SK-N-SH (cell line): ENCODE data around the gene ZIC5. TPM values are rescaled to one million over a fixed set of nuclear protein-coding genes. Genes with fewer than 3 reads are reported as not detected.

Source experiments
- CTCF ChIA-PET: fragments of 300-600, 350-600 bp; formaldehyde crosslinking; extraction: SDS; loops from one replicate; lab custom pipeline; 2021; lab: Yijun Ruan, JAX
- POLR2A ChIA-PET: fragments of 350-600 bp; sonication (Branson Sonifier 250); formaldehyde crosslinking; extraction: SDS; loops from one replicate; lab custom pipeline; 2020; ENCODE audit warnings: antibody characterized with exemption, inconsistent platforms; lab: Yijun Ruan, JAX
- DNase-seq: peaks from one replicate; pipeline ENCODE4 v3.0.0; 2012
- H2AFZ ChIP-seq: fragments of 200-600 bp; sonication (generic); 2 replicates; pipeline ENCODE4 v1.8.1; 2016; ENCODE audit warnings: antibody characterized with exemption, mild to moderate bottlenecking, low read depth
- H3F3A ChIP-seq: fragments of 200-600 bp; sonication (generic); replicated peaks from 2 replicates; pipeline ENCODE3; 2016; ENCODE audit warnings: antibody characterized with exemption, mild to moderate bottlenecking; ENCODE audit not compliant: insufficient read depth
- H3K27ac ChIP-seq, 2 experiments: fragments of 200-500 bp in 1 of 2; fragments of 200-600 bp in 1 of 2; sonication (Bioruptor generic) in 1 of 2; sonication (generic), shearing (Covaris generic) in 1 of 2; 2 replicates each; pipeline versions ENCODE4 v1.5.1 to v1.6.1; 2014 to 2016; ENCODE audit warnings: low read depth in 2 of 2, inconsistent platforms in 1 of 2, low read length in 1 of 2, mild to moderate bottlenecking in 1 of 2, mixed read lengths in 1 of 2
- H3K27me3 ChIP-seq: fragments of 200-600 bp; sonication (generic), shearing (Covaris generic); 2 replicates; pipeline ENCODE4 v1.6.1; 2016; ENCODE audit warnings: mixed run types; ENCODE audit not compliant: insufficient read depth
- H3K36me3 ChIP-seq, 2 experiments: fragments of 200-500 bp in 1 of 2; fragments of 200-600 bp in 1 of 2; sonication (Bioruptor generic) in 1 of 2; sonication (generic) in 1 of 2; replicated peaks in 1 of 2; 2 replicates each; pipeline versions ENCODE3 to v1.5.1; 2014 to 2016; ENCODE audit warnings: low read length in 1 of 2, mild to moderate bottlenecking in 1 of 2; ENCODE audit not compliant: insufficient read depth in 2 of 2, control insufficient read depth in 1 of 2
- H3K4me1 ChIP-seq, 2 experiments: fragments of 200-500 bp in 1 of 2; fragments of 200-600 bp in 1 of 2; sonication (Bioruptor generic) in 1 of 2; sonication (generic), shearing (Covaris generic) in 1 of 2; 2 replicates each; pipeline versions ENCODE4 v1.5.1 to v1.6.1; 2014 to 2016; ENCODE audit warnings: low read depth in 1 of 2, low read length in 1 of 2, mixed run types in 1 of 2; ENCODE audit not compliant: insufficient read depth in 2 of 2, control insufficient read depth in 1 of 2
- H3K4me2 ChIP-seq: fragments of 200-600 bp; sonication (generic), shearing (Covaris generic); 2 replicates; pipeline ENCODE4 v1.6.1; 2017; ENCODE audit warnings: mixed run types
- H3K4me3 ChIP-seq, 2 experiments: fragments of 200-500 bp in 1 of 2; fragments of 200-600 bp in 1 of 2; sonication (Bioruptor generic) in 1 of 2; sonication (generic), shearing (Covaris generic) in 1 of 2; 2 replicates each; pipeline versions ENCODE4 v1.5.1 to v1.8.1; 2014 to 2016; ENCODE audit warnings: low read depth in 2 of 2, inconsistent platforms in 1 of 2, low read length in 1 of 2, mild to moderate bottlenecking in 1 of 2, mixed read lengths in 1 of 2, moderate library complexity in 1 of 2
- H3K79me2 ChIP-seq: fragments of 200-600 bp; sonication (generic); 2 replicates; pipeline ENCODE4 v1.8.1; 2017; ENCODE audit warnings: mild to moderate bottlenecking; ENCODE audit not compliant: insufficient read depth
- H3K9ac ChIP-seq: fragments of 200-600 bp; sonication (generic); 2 replicates; pipeline ENCODE4 v1.6.1; 2017; ENCODE audit warnings: mixed run types
- H3K9me2 ChIP-seq: fragments of 200-600 bp; sonication (generic); 2 replicates; pipeline ENCODE4 v1.6.1; 2017; ENCODE audit warnings: mixed run types
- H3K9me3 ChIP-seq: fragments of 200-600 bp; sonication (generic); 2 replicates; pipeline ENCODE4 v1.6.1; 2017; ENCODE audit warnings: mixed run types, mild to moderate bottlenecking, moderate library complexity
- H4K20me1 ChIP-seq: fragments of 200-600 bp; sonication (generic); 2 replicates; pipeline ENCODE4 v1.6.1; 2017; ENCODE audit warnings: mild to moderate bottlenecking, mixed run types; ENCODE audit not compliant: insufficient read depth
- CTCF ChIP-seq: fragments of 200-600 bp; sonication (generic); IDR thresholded peaks from 2 replicates; pipeline ENCODE4 v1.6.1; 2017; ENCODE audit warnings: antibody characterized with exemption, mild to moderate bottlenecking, moderate library complexity
- FOXJ3 ChIP-seq: sonication (generic); formaldehyde crosslinking; IDR thresholded peaks from 2 replicates; pipeline ENCODE4 v1.5.1; 2020; ENCODE audit warnings: mild to moderate bottlenecking, missing genetic modification reagents
- IRF3 ChIP-seq: fragments of 150-350 bp; IDR thresholded peaks from 2 replicates; pipeline ENCODE4 v1.6.1; 2016; ENCODE audit warnings: mild to moderate bottlenecking, low read depth, low read length
- NRF1 ChIP-seq: IDR thresholded peaks from 2 replicates; pipeline ENCODE4 v1.6.1; 2012; ENCODE audit warnings: low read depth, mild to moderate bottlenecking, low read length
- POLR2AphosphoS5 ChIP-seq: IDR thresholded peaks from 2 replicates; pipeline ENCODE4 v1.6.1; 2012; ENCODE audit warnings: low read depth, low read length
- RFX5 ChIP-seq: IDR thresholded peaks from 2 replicates; pipeline ENCODE4 v1.6.1; 2012; ENCODE audit warnings: mild to moderate bottlenecking, improper control_type of control experiment, low read length
- SMC3 ChIP-seq: IDR thresholded peaks from 2 replicates; pipeline ENCODE4 v1.6.1; 2012; ENCODE audit warnings: low read depth, low read length, improper control_type of control experiment
- WGBS: methylation state at CpG from one replicate; pipeline ENCODE4 v1.1.6; 2017; ENCODE audit warnings: low lambda C conversion rate; 5-methylcytosine and 5-hydroxymethylcytosine counted together
- polyA plus RNA-seq, 3 experiments: library from polyadenylated mRNA; depleted of rRNA; stranded (reverse); fragments of >200 nt; gene quantifications; 2 replicates each; pipeline ENCODE4 v1.2.3, GENCODE V29; 2012

The ZIC5 gene
- polyA plus RNA-seq, 1 of the 3 experiments (the other 2 are of a cell fraction), result not detected

- Histone ChIP-seq H3K79me2 (no peaks in the 10 kb centered on the region), H2AFZ (no peak overlapping the region), H3K4me2 (peak overlapping the region; percentile 38; the same call in 1 of the 2 replicates), H3K4me3 (no peak overlapping the region), H3K27me3 (peaks cover 98% of the 10 kb centered on the region), H3K9me2 (no peaks in the 10 kb centered on the region), H3K36me3 (no peaks in the 10 kb centered on the region), H3K9ac (no peak overlapping the region), H3K27ac (no peak overlapping the region), H3K9me3 (no peaks in the 10 kb centered on the region), H3F3A (no peaks in the 10 kb centered on the region), H4K20me1 (no peaks in the 10 kb centered on the region), H3K4me1 (peaks cover 0 to 5% of the 10 kb centered on the region in 2 experiments; a peak in 1 of 4 replicates)
- ChIA-PET POLR2A (no interaction called here), CTCF (interaction anchor here (0.9 to 2.0 kb wide), 3 partner anchors 21 to 554 kb away, joined by 3 to 9 read pairs (median 3); no protein-coding TSS in a partner anchor)
- peak; percentile 54 for DNase-seq
- TF ChIP-seq SMC3, result no peak
- no peak for TF ChIP-seq RFX5
- TF ChIP-seq IRF3, result no peak
- TF ChIP-seq FOXJ3 (CRISPR knock-in tag), result no peak
- no peak for TF ChIP-seq NRF1
- 17% methylated on average over 49 of the region's 68 CpGs for WGBS
Measured at GRCh38 chr13:99956473-99957349, 14.9 kb downstream of the ZIC5 start.

DNA sequence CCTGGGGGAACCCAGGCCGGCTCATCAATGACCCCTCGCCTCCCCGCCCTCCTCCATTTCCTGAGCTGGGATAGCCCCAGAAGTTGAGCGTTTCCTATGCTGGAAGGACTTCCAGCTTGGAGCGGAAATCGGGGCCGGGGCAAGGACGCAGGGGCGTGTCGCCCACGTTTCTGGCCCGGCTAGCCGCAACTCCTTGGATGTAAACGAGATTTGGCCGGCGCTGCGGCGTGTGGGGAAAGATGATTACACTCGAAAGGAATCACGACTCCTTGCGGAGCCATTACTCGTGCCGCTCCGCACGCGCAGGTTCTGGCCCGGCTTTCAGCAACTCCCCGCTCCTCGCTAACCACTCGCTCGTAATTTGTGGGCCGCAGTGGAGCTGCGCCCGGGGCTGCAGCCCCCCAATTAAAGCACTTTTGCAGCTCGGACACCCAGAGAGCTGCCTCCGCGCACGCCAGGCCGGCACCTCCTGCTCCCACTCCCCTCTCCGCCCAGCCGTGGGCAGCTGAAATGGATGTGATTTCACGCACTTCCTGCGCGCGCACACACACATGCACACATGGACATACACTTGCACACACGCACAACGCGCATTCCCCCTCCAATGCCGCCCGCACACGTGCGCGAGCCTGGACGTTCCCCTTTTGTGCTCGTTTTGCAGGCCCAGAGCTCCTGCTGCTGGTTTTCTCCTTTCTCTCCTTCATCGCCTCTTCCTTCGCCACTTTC lies 15.7 kb downstream of the ZIC5 start:
- H3K27ac ChIP-seq, result no peak overlapping the region
- H2AFZ ChIP-seq, result no peak overlapping the region
- no peak for DNase-seq
- no peaks in the 10 kb centered on the region for H3K9me3 ChIP-seq
- H3K79me2 ChIP-seq, result no peaks in the 10 kb centered on the region
- no peaks in the 10 kb centered on the region for H3F3A ChIP-seq
- WGBS, result 14% methylated on average over 37 of the region's 57 CpGs
- peaks cover 98% of the 10 kb centered on the region for H3K27me3 ChIP-seq
- peak overlapping the region; percentile 38; the same call in 1 of the 2 replicates for H3K4me2 ChIP-seq
- CTCF ChIA-PET, result no interaction called here
- H4K20me1 ChIP-seq, result no peaks in the 10 kb centered on the region
- no peak overlapping the region for H3K4me3 ChIP-seq
- TF ChIP-seq POLR2AphosphoS5 (no peak), CTCF (no peak), NRF1 (no peak), SMC3 (no peak)
- TF ChIP-seq, all 33 proteins: peak for 0
- H3K9ac ChIP-seq, result no peak overlapping the region
- no peaks in the 10 kb centered on the region for H3K36me3 ChIP-seq
- POLR2A ChIA-PET, result no interaction called here
- no peaks in the 10 kb centered on the region for H3K9me2 ChIP-seq
- peaks cover 0 to 5% of the 10 kb centered on the region in 2 experiments; a peak in 1 of 4 replicates for H3K4me1 ChIP-seq
